ENCODE measurements around the gene CXXC5. TPM values are rescaled to one million over a fixed set of nuclear protein-coding genes. Genes with fewer than 3 reads are reported as not detected.

The CXXC5 gene
- total RNA-seq, 6 donors from 2014 or later, result 25.7 to 39.5 (median 33.0) TPM

GRCh38 chr5:139694556-139695177, 46.5 kb downstream of the CXXC5 start:
- H3K27me3 ChIP-seq, result peaks cover 0 to 4% (median 0%) of the 10 kb centered on the region in 4 donors
- no peak for ATAC-seq (ENCODE audit: low FRiP score in 2 of 2)
- no peak for DNase-seq

GRCh38 chr5:139695178-139695573, 47.0 kb downstream of the CXXC5 start:
- WGBS, 2 donors, result 100% methylated on average over 2 of the region's 2 CpGs
- ATAC-seq (ENCODE audit: low FRiP score in 2 of 2) (no peak), DNase-seq (no peak)
- Histone ChIP-seq H3K9me3 (no peaks in the 10 kb centered on the region), H3K27ac (no peak overlapping the region), H3K4me1 (peaks cover 28 to 33% (median 29%) of the 10 kb centered on the region in 4 donors), H3K27me3 (peaks cover 0 to 4% (median 0%) of the 10 kb centered on the region in 4 donors), H3K36me3 (no peaks in the 10 kb centered on the region), H3K4me3 (no peak overlapping the region)
- TF ChIP-seq CTCF (IDR thresholded peaks at IDR 0.05), result no peak
- TF ChIP-seq POLR2A (IDR thresholded peaks at IDR 0.05), result no peak
- TF ChIP-seq POLR2AphosphoS5 (IDR thresholded peaks at IDR 0.05), result no peak
- no peak for TF ChIP-seq EP300 (IDR thresholded peaks at IDR 0.05)

More at GRCh38 chr5:139694556-139695177, 46.5 kb downstream of the CXXC5 start:
- Histone ChIP-seq H3K4me3 (no peak overlapping the region), H3K36me3 (no peaks in the 10 kb centered on the region), H3K27ac (no peak overlapping the region), H3K4me1 (peaks cover 32 to 38% (median 34%) of the 10 kb centered on the region in 4 donors), H3K9me3 (no peaks in the 10 kb centered on the region)
- TF ChIP-seq POLR2AphosphoS5 (IDR thresholded peaks at IDR 0.05) (no peak), CTCF (IDR thresholded peaks at IDR 0.05) (no peak), POLR2A (IDR thresholded peaks at IDR 0.05) (no peak), EP300 (IDR thresholded peaks at IDR 0.05) (no peak)
- 100% methylated on average over 1 of the region's 1 CpG; no CpG with 5 or more reads in 1 of the 2 donors for WGBS, 2 donors

- WGBS, 2 donors, result 71 to 72% methylated on average over 21 of the region's 21 CpGs
- Histone ChIP-seq H3K27ac (peak overlapping the region in 3 of 4 donors; percentile 19 to 83 (median 80)), H3K27me3 (peaks cover 0 to 4% (median 0%) of the 10 kb centered on the region in 4 donors), H3K36me3 (no peaks in the 10 kb centered on the region), H3K4me1 (peaks cover 25 to 30% (median 28%) of the 10 kb centered on the region in 4 donors), H3K4me3 (peak overlapping the region in 2 of 4 donors; percentile 43 to 53), H3K9me3 (no peaks in the 10 kb centered on the region)
- no peak for ATAC-seq (ENCODE audit: low FRiP score in 2 of 2)
- no peak for DNase-seq
- no peak for TF ChIP-seq EP300 (IDR thresholded peaks at IDR 0.05)
- TF ChIP-seq POLR2A (IDR thresholded peaks at IDR 0.05), result no peak
- TF ChIP-seq POLR2AphosphoS5 (IDR thresholded peaks at IDR 0.05), result no peak
Observed at GRCh38 chr5:139696167-139696893, 48.2 kb downstream of the CXXC5 start.

GRCh38 chr5:139696894-139697658, 48.9 kb downstream of the CXXC5 start:
- ATAC-seq (ENCODE audit: low FRiP score in 2 of 2) (peak; percentile 76 to 80), DNase-seq (peak; percentile 58 to 88)
- TF ChIP-seq POLR2AphosphoS5 (IDR thresholded peaks at IDR 0.05), result no peak
- TF ChIP-seq EP300 (IDR thresholded peaks at IDR 0.05), result no peak
- peak in 1 of 4 donors; percentile 45 for TF ChIP-seq POLR2A (IDR thresholded peaks at IDR 0.05)
- no peak for TF ChIP-seq CTCF (IDR thresholded peaks at IDR 0.05)
- Histone ChIP-seq H3K27ac (peak overlapping the region; percentile 71 to 83 (median 78)), H3K27me3 (peaks cover 0 to 4% (median 0%) of the 10 kb centered on the region in 4 donors), H3K4me1 (peaks cover 25 to 30% (median 28%) of the 10 kb centered on the region in 4 donors), H3K36me3 (no peaks in the 10 kb centered on the region), H3K9me3 (no peaks in the 10 kb centered on the region), H3K4me3 (peak overlapping the region in 3 of 4 donors; percentile 36 to 53 (median 43))
- 4% methylated on average over 31 of the region's 55 CpGs; no CpG with 5 or more reads in 1 of the 2 donors for whole genome bisulfite sequencing, 2 donors
